Endodermal cell (in vitro differentiated cells): ENCODE results near the gene USP48. TPM values are rescaled to one million over a fixed set of nuclear protein-coding genes. Genes with fewer than 3 reads are reported as not detected.

Experiments used
- DNase-seq: peaks from one replicate; pipeline ENCODE4 v3.0.0-alpha.2; 2017
- H3K27ac ChIP-seq: 2 replicates; pipeline ENCODE4 v1.5.1; 2013; ENCODE audit warnings: mild to moderate bottlenecking, low read depth, low read length, moderate library complexity
- H3K27me3 ChIP-seq: 2 replicates; pipeline ENCODE4 v1.6.1; 2013; ENCODE audit warnings: mild to moderate bottlenecking, low read length, moderate library complexity; ENCODE audit not compliant: insufficient read depth, control insufficient read depth, poor library complexity, severe bottlenecking
- H3K36me3 ChIP-seq: 2 replicates; pipeline ENCODE4 v1.7.0; 2013; ENCODE audit warnings: mild to moderate bottlenecking, low read length, moderate library complexity; ENCODE audit not compliant: control insufficient read depth, insufficient read depth
- H3K4me1 ChIP-seq: one replicate; pipeline ENCODE4 v1.7.0; 2013; ENCODE audit warnings: low read length; ENCODE audit not compliant: control insufficient read depth, insufficient read depth
- H3K4me3 ChIP-seq: 2 replicates; pipeline ENCODE4 v1.5.1; 2013; ENCODE audit warnings: mild to moderate bottlenecking, low read length, moderate library complexity
- H3K9ac ChIP-seq: 2 replicates; pipeline ENCODE4 v1.6.1; 2013; ENCODE audit warnings: mild to moderate bottlenecking, low read length, moderate library complexity; ENCODE audit not compliant: poor library complexity, severe bottlenecking; ENCODE audit errors: extremely low read depth
- H3K9me3 ChIP-seq: 2 replicates; pipeline ENCODE4 v1.6.1; 2013; ENCODE audit warnings: mild to moderate bottlenecking, low read length, moderate library complexity; ENCODE audit not compliant: control insufficient read depth
- H3K27ac Mint-ChIP-seq: 2 replicates; pipeline ENCODE4 v1.8.0; 2020; ENCODE audit warnings: mixed read lengths
- H3K27me3 Mint-ChIP-seq: 2 replicates; pipeline ENCODE4 v1.8.0; 2021; ENCODE audit warnings: mild to moderate bottlenecking, mixed read lengths; ENCODE audit not compliant: insufficient read depth
- H3K36me3 Mint-ChIP-seq: 2 replicates; pipeline ENCODE4 v1.8.0; 2020; ENCODE audit warnings: low read depth, mixed read lengths
- H3K4me1 Mint-ChIP-seq: 2 replicates; pipeline ENCODE4 v1.8.0; 2020; ENCODE audit warnings: mixed read lengths
- H3K4me3 Mint-ChIP-seq: 2 replicates; pipeline ENCODE4 v1.8.0; 2020; ENCODE audit warnings: mild to moderate bottlenecking, moderate library complexity, mixed read lengths
- H3K9me3 Mint-ChIP-seq: 2 replicates; pipeline ENCODE4 v1.8.0; 2020; ENCODE audit warnings: mild to moderate bottlenecking, mixed read lengths
- WGBS, 2 experiments: methylation state at CpG; one replicate each; pipeline versions ENCODE4 v1.1.5 to v1.1.7; 2013; ENCODE audit warnings: missing lambda C conversion rate in 2 of 2, mixed read lengths in 1 of 2; ENCODE audit not compliant: insufficient coverage in 1 of 2, insufficient read length in 1 of 2; 5-methylcytosine and 5-hydroxymethylcytosine counted together
- total RNA-seq, 2 donors: library from RNA; stranded (reverse); fragmentation: NEBNext Ultra II Directional in 1 of 2; extraction: Animal tissue kit (Norgen Biotek cat#: 25700) in 1 of 2; gene quantifications; 2 replicates in 1 of 2; 3 replicates in 1 of 2; pipeline ENCODE4 v1.2.1, GENCODE V29; 2021
- TF ChIP-seq, protein P1 (sequence below): fragments of 200-600 bp; sonication (generic); conservative IDR thresholded peaks from 2 replicates; pipeline ENCODE4 v1.5.0; 2021; ENCODE audit warnings: antibody characterized with exemption, mild to moderate bottlenecking

Gene USP48
- total RNA-seq, 2 donors from 2014 or later = 73.8 to 78.6 TPM

DNA sequence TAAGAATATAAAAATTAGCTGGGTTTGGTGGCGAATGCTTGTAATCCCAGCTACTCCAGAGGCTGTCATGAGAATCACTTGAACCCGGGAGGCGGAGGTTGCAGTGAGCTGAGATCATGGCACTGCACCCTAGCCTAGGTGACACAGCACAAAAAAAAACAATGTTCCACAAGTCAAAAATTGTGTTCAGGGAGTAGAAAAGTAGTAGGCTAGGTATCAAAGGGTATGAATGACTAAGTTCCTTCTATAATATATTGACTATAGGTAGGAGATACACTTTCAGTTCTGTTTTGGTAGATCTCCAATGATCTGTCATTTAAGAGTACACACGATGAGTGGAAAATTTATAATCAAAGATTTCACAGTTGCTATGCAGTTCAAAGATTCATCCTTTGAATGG, 16.7 kb downstream of the USP48 start:
- TF ChIP-seq, protein P1, sequence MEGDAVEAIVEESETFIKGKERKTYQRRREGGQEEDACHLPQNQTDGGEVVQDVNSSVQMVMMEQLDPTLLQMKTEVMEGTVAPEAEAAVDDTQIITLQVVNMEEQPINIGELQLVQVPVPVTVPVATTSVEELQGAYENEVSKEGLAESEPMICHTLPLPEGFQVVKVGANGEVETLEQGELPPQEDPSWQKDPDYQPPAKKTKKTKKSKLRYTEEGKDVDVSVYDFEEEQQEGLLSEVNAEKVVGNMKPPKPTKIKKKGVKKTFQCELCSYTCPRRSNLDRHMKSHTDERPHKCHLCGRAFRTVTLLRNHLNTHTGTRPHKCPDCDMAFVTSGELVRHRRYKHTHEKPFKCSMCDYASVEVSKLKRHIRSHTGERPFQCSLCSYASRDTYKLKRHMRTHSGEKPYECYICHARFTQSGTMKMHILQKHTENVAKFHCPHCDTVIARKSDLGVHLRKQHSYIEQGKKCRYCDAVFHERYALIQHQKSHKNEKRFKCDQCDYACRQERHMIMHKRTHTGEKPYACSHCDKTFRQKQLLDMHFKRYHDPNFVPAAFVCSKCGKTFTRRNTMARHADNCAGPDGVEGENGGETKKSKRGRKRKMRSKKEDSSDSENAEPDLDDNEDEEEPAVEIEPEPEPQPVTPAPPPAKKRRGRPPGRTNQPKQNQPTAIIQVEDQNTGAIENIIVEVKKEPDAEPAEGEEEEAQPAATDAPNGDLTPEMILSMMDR = no peak
- no peaks in the 10 kb centered on the region for H3K27me3 Mint-ChIP-seq
- Histone ChIP-seq H3K36me3 (no peaks in the 10 kb centered on the region), H3K9ac (no peak overlapping the region), H3K9me3 (no peaks in the 10 kb centered on the region), H3K4me1 (no peaks in the 10 kb centered on the region), H3K27me3 (no peaks in the 10 kb centered on the region), H3K4me3 (no peak overlapping the region), H3K27ac (no peak overlapping the region)
- DNase-seq = no peak
- H3K27ac Mint-ChIP-seq = no peak overlapping the region
- no peak overlapping the region for H3K4me3 Mint-ChIP-seq
- peaks cover 18% of the 10 kb centered on the region for H3K4me1 Mint-ChIP-seq
- H3K36me3 Mint-ChIP-seq = peaks cover 2% of the 10 kb centered on the region
- H3K9me3 Mint-ChIP-seq = no peaks in the 10 kb centered on the region
- WGBS, 2 experiments = 96 to 100% methylated on average over 3 to 4 of the region's 4 CpGs

DNA sequence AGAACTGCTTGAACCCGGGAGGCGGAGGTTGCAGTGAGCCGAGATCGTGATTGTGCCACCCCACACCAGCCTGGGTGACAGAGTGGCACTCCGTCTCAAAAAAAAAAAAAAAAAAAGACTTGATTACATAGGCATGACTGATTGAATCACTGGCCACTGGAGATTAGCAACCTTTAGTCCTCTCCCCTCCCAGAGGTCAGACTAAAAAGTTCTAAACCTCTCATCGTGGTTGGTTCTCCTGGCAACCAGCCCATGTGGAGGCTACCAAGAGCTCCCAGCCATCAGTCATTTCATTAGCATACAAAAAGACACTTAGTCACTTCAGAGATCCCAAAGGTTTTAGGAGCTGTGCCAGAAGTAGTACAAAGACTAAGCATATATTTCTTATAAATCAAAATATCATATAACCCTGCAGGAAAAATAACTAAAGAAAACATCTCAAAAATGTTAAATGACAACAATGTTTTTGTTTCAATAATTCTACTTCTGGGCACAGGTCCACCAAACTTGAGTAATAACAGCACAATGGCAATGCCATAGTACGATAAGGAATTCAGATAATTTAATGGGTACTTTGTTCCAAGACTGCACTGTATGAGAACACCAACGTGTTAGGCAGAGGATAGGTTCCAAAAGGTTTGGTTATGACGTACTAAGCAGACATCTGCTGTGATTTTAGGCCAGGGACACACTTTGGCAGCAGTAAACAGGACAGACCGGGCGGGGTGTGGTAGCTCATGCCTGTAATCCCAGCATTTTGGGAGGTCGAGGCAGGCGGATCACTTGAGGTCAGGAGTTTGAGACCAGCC, 18.1 kb downstream of the USP48 start:
- DNase-seq = peak; percentile 69
- peak overlapping the region; percentile 80 for H3K27ac Mint-ChIP-seq
- peaks cover 2% of the 10 kb centered on the region for H3K36me3 Mint-ChIP-seq
- Histone ChIP-seq H3K27me3 (no peaks in the 10 kb centered on the region), H3K4me1 (no peaks in the 10 kb centered on the region), H3K27ac (peak overlapping the region; percentile 24), H3K4me3 (no peak overlapping the region), H3K36me3 (no peaks in the 10 kb centered on the region), H3K9me3 (no peaks in the 10 kb centered on the region), H3K9ac (no peak overlapping the region)
- 84 to 88% methylated on average over 10 to 13 of the region's 13 CpGs for WGBS, 2 experiments
- no peak overlapping the region for H3K4me3 Mint-ChIP-seq
- peaks cover 21% of the 10 kb centered on the region for H3K4me1 Mint-ChIP-seq
- TF ChIP-seq, protein P1 = no peak
- H3K9me3 Mint-ChIP-seq = no peaks in the 10 kb centered on the region
- H3K27me3 Mint-ChIP-seq = no peaks in the 10 kb centered on the region

DNA sequence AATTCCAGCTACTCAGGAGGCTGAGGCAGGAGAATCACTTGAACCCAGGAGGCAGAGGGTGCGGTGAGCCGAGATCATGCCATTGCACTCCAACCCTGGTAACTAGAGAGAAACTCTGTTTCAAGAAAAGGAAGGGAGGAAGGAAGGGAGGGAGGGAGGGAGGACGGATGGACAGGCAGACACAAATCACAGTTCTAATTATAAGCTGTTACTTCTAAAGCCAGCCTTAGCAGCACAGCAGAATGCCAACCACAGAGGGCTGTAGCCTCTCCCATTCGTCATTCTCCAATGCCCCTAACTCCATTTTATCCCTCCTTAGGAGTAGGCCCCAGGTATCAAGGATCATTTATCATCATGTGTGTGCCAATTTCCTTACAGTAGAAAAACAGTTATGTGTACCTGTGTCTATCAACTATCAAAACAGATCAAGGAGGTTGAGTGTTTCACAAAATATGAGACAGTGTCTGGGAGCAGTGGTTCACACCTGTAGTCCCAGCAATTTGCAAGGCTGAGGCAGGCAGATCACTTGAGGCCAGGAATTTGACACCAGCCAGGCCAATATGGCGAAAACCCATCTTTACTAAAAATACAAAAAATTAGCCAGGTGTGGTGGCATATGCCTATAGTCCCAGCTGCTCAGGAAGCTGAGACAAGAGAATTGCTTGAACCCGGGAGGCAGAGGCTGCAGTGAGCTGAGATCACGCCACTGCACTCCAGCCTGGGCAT, 19.1 kb downstream of the USP48 start:
- Mint-ChIP-seq H3K27me3 (no peaks in the 10 kb centered on the region), H3K9me3 (no peaks in the 10 kb centered on the region)

More for the DNA sequence above, 19.1 kb downstream of the USP48 start:
- Mint-ChIP-seq H3K27ac (peak overlapping the region; percentile 44), H3K4me3 (no peak overlapping the region), H3K4me1 (peaks cover 27% of the 10 kb centered on the region), H3K36me3 (peaks cover 2% of the 10 kb centered on the region)
- Histone ChIP-seq H3K9ac (no peak overlapping the region), H3K4me3 (no peak overlapping the region), H3K9me3 (no peaks in the 10 kb centered on the region), H3K27ac (no peak overlapping the region), H3K27me3 (no peaks in the 10 kb centered on the region), H3K4me1 (peaks cover 2% of the 10 kb centered on the region), H3K36me3 (no peaks in the 10 kb centered on the region)
- WGBS, 2 experiments = 73 to 84% methylated on average over 4 to 7 of the region's 7 CpGs
- no peak for DNase-seq
- TF ChIP-seq, protein P1 = no peak
